K562 (cell line): Measurements from ENCODE around the gene LRFN3. TPM values are rescaled to one million over a fixed set of nuclear protein-coding genes. Genes with fewer than 3 reads are reported as not detected.

Experiments
- BMI1 ChIP-seq: fragments of 150-350 bp; IDR thresholded peaks from 2 replicates; pipeline ENCODE4 v1.6.1; 2014; ENCODE audit warnings: low read length
- CHD4 ChIP-seq: fragments of 200-600 bp; sonication (generic); IDR thresholded peaks from 3 replicates; pipeline ENCODE4 v1.6.1; 2012; ENCODE audit warnings: low read depth, mild to moderate bottlenecking, mixed read lengths, low read length, inconsistent platforms; ENCODE audit not compliant: insufficient read depth, insufficient replicate concordance, poor library complexity, severe bottlenecking
- ELF4 ChIP-seq: fragments of 450-650 bp; formaldehyde crosslinking; IDR thresholded peaks from 2 replicates; pipeline ENCODE4 v1.4.0; 2022; ENCODE audit warnings: missing genetic modification characterization
- FOXA1 ChIP-seq: fragments of 450-650 bp; IDR thresholded peaks from 2 replicates; pipeline ENCODE4 v1.6.1; 2016; ENCODE audit warnings: mild to moderate bottlenecking, borderline replicate concordance
- JUNB ChIP-seq: fragments of 450-650 bp; formaldehyde crosslinking; conservative IDR thresholded peaks from 2 replicates; pipeline ENCODE4 v1.4.0; 2020; ENCODE audit warnings: mild to moderate bottlenecking
- JUND ChIP-seq, 2 experiments: IDR thresholded peaks; 2 replicates in 1 of 2; 3 replicates in 1 of 2; pipeline ENCODE4 v1.6.1; 2011; ENCODE audit warnings: borderline replicate concordance in 2 of 2, low read depth in 2 of 2, low read length in 2 of 2, improper control_type of control experiment in 1 of 2, missing biosample characterization in 1 of 2, missing genetic modification characterization in 1 of 2, missing genetic modification reagents in 1 of 2
- MBD2 ChIP-seq: sonication (generic); IDR thresholded peaks from 2 replicates; pipeline ENCODE4 v1.6.1; 2016; ENCODE audit warnings: low read depth, borderline replicate concordance
- NEUROD1 ChIP-seq: fragments of 150-350 bp; IDR thresholded peaks from 2 replicates; pipeline ENCODE4 v1.6.1; 2014; ENCODE audit warnings: borderline replicate concordance, low read length, low read depth; ENCODE audit not compliant: partially characterized antibody
- NFIX ChIP-seq: fragments of 250-450 bp; sonication (Bioruptor Pico); IDR thresholded peaks from 2 replicates; pipeline ENCODE4 v1.4.0; 2020; ENCODE audit warnings: low read depth, mild to moderate bottlenecking, moderate library complexity
- PYGO2 ChIP-seq: fragments of 450-650 bp; IDR thresholded peaks from 2 replicates; pipeline ENCODE4 v1.6.1; 2016; ENCODE audit warnings: mild to moderate bottlenecking, missing genetic modification characterization, moderate library complexity, missing compliant biosample characterization
- RBM22 ChIP-seq: fragments of 200-400 bp; formaldehyde crosslinking; IDR thresholded peaks from 2 replicates; pipeline ENCODE4 v1.6.1; 2018; ENCODE audit warnings: low read length, low read depth; ENCODE audit not compliant: poor library complexity, severe bottlenecking
- RFX5 ChIP-seq: IDR thresholded peaks from 2 replicates; pipeline ENCODE4 v1.6.1; 2011; ENCODE audit warnings: low read depth, mild to moderate bottlenecking, improper control_type of control experiment, low read length
- SMAD2 ChIP-seq: fragments of 150-350 bp; IDR thresholded peaks from 2 replicates; pipeline ENCODE4 v1.6.1; 2014; ENCODE audit warnings: low read depth, mild to moderate bottlenecking, low read length
- SMAD4 ChIP-seq: fragments of 250-450 bp; sonication (Bioruptor Pico); conservative IDR thresholded peaks from 2 replicates; pipeline ENCODE4 v1.8.0; 2021; ENCODE audit warnings: inconsistent platforms, mild to moderate bottlenecking, moderate library complexity
- STAT5B ChIP-seq: fragments of 250-450 bp; sonication (Bioruptor Pico); IDR thresholded peaks from 2 replicates; pipeline ENCODE4 v1.8.0; 2021; ENCODE audit warnings: mild to moderate bottlenecking, inconsistent platforms
- TAF7 ChIP-seq: fragments of 450-650 bp; IDR thresholded peaks from 2 replicates; pipeline ENCODE4 v1.6.1; 2016; ENCODE audit warnings: missing genetic modification characterization, missing compliant biosample characterization
- U2AF2 ChIP-seq: fragments of 200-400 bp; formaldehyde crosslinking; optimal IDR thresholded peaks from 2 replicates; pipeline ENCODE3; 2017; ENCODE audit warnings: low read depth, mild to moderate bottlenecking, low read length
- ZNF133 ChIP-seq: fragments of 250-450 bp; sonication (Bioruptor Pico); IDR thresholded peaks from 2 replicates; pipeline ENCODE4 v1.4.0; 2020; ENCODE audit warnings: mild to moderate bottlenecking
- ZNF41 ChIP-seq: fragments of 250-450 bp; sonication (Bioruptor Pico); conservative IDR thresholded peaks from 2 replicates; pipeline ENCODE4 v1.4.0; 2020; ENCODE audit warnings: mild to moderate bottlenecking
- ZNF589 ChIP-seq: fragments of 200-800 bp; sonication (Bioruptor generic); IDR thresholded peaks from 2 replicates; pipeline ENCODE4 v1.6.1; 2016; ENCODE audit warnings: low read depth, missing genetic modification characterization, missing compliant biosample characterization
- polyA plus RNA-seq, 8 experiments: library from polyadenylated mRNA; depleted of rRNA in 4 of 8; stranded (reverse) in 5 of 8; unstranded in 3 of 8; fragments of >200 nt; fragmentation: Nextera tagmentation in 2 of 8; fragmentation: Illumina TruSeq in 1 of 8; extraction: Ambion mirVana in 2 of 8; extraction: Trizol in 1 of 8; gene quantifications; 2 replicates each; pipeline versions ENCODE4 v1.2.1 to v1.2.3, GENCODE V29; 2011 to 2014; ENCODE audit warnings: inconsistent platforms in 1 of 8, missing spikeins in 1 of 8
- total RNA-seq, 7 experiments: library from RNA; depleted of rRNA in 6 of 7; stranded (reverse); fragments of >200 nt in 6 of 7; fragmentation: Illumina TruSeq in 2 of 7; extraction: Trizol in 2 of 7; gene quantifications; 2 replicates each; pipeline versions ENCODE4 v1.2.1 to v1.2.3, GENCODE V29; 2011 to 2021; ENCODE audit warnings: low replicate concordance in 1 of 7
- TF ChIP-seq, protein P1 (sequence below), 3 experiments: fragments of 200-800 bp in 1 of 3; fragments of 250-450 bp in 1 of 3; fragments of 450-650 bp in 1 of 3; sonication (Bioruptor Pico) in 1 of 3; sonication (Bioruptor generic) in 1 of 3; formaldehyde crosslinking in 1 of 3; IDR thresholded peaks; 2 replicates each; pipeline versions ENCODE4 v1.6.1 to v1.8.0; 2016 to 2022; ENCODE audit warnings: mild to moderate bottlenecking in 2 of 3, missing genetic modification characterization in 2 of 3, missing compliant biosample characterization in 1 of 3, moderate library complexity in 1 of 3
- TF ChIP-seq, protein P2 (sequence below): IDR thresholded peaks from 3 replicates; pipeline ENCODE4 v1.6.1; 2011; ENCODE audit warnings: borderline replicate concordance, mild to moderate bottlenecking; ENCODE audit not compliant: insufficient read length, insufficient read depth
- TF ChIP-seq, protein P3 (sequence below): fragments of 450-650 bp; IDR thresholded peaks from 2 replicates; pipeline ENCODE4 v1.6.1; 2016

The LRFN3 gene
- total and polyA plus RNA-seq, 9 of the 15 experiments (the other 6 are each of a cell fraction or from before 2014, with no cell fraction given) = 0.03 to 0.12 (median 0.11) TPM; not detected in 6

DNA sequence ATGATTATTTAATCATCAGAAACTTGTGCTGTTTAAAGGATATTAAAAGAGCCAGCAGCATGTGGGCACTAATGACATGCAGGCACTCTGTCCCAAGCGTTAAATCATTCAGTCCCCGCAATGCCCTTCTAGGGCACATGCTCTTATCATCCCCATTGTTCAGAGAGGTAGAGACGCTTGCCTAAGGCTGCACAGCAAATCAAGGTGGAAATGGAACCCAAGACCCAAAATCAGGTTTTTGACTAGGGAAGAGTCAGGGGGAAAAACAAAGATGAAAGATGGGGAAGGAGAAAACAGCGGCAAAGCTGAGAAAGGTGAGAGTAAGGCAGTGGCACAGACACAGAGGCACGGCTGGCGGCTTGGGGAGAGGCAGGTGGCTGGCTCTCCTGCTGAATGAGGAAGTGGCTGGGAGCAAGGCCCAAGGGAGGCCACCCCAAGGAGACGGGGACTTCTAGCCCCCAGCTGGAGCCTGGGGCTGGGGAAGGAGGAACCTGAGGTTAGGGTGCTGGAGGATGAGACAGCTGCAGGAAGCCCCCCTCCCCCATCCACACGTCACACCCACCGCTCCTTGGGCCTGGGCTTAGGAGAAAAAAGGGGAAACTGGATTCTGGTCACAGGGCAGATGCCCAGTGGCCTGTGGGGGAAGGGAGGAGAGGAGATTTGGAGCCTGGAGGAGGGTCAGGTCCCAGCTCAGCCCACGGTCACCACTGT lies 27.0 kb upstream of the LRFN3 start (continued):
- TF ChIP-seq, protein P1, sequence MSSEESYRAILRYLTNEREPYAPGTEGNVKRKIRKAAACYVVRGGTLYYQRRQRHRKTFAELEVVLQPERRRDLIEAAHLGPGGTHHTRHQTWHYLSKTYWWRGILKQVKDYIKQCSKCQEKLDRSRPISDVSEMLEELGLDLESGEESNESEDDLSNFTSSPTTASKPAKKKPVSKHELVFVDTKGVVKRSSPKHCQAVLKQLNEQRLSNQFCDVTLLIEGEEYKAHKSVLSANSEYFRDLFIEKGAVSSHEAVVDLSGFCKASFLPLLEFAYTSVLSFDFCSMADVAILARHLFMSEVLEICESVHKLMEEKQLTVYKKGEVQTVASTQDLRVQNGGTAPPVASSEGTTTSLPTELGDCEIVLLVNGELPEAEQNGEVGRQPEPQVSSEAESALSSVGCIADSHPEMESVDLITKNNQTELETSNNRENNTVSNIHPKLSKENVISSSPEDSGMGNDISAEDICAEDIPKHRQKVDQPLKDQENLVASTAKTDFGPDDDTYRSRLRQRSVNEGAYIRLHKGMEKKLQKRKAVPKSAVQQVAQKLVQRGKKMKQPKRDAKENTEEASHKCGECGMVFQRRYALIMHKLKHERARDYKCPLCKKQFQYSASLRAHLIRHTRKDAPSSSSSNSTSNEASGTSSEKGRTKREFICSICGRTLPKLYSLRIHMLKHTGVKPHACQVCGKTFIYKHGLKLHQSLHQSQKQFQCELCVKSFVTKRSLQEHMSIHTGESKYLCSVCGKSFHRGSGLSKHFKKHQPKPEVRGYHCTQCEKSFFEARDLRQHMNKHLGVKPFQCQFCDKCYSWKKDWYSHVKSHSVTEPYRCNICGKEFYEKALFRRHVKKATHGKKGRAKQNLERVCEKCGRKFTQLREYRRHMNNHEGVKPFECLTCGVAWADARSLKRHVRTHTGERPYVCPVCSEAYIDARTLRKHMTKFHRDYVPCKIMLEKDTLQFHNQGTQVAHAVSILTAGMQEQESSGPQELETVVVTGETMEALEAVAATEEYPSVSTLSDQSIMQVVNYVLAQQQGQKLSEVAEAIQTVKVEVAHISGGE (CRISPR knock-in tag; IDR thresholded peaks at IDR 0.05) = no peak
- TF ChIP-seq U2AF2 (no peak), NFIX (CRISPR knock-in tag) (no peak), BMI1 (no peak), MBD2 (peak; percentile 31; the same call in 1 of the 2 replicates), JUND (IDR thresholded peaks at IDR 0.05; ENCODE audit: borderline replicate concordance, low read depth, low read length) (peak; percentile 40; the same call in 1 of the 2 replicates), JUND (tag; IDR thresholded peaks at IDR 0.05; ENCODE audit: borderline replicate concordance, low read depth, low read length) (no peak), JUNB (CRISPR knock-in tag) (no peak), SMAD2 (no peak), ZNF133 (no peak), NEUROD1 (peak; percentile 45), ELF4 (CRISPR knock-in tag) (no peak), ZNF589 (CRISPR knock-in tag) (no peak), ZNF41 (no peak), PYGO2 (tag) (no peak), TAF7 (tag) (no peak), SMAD4 (CRISPR knock-in tag) (no peak), FOXA1 (no peak), CHD4 (peak; percentile 89), RBM22 (no peak), RFX5 (no peak), STAT5B (CRISPR knock-in tag) (no peak)
- TF ChIP-seq, protein P2, sequence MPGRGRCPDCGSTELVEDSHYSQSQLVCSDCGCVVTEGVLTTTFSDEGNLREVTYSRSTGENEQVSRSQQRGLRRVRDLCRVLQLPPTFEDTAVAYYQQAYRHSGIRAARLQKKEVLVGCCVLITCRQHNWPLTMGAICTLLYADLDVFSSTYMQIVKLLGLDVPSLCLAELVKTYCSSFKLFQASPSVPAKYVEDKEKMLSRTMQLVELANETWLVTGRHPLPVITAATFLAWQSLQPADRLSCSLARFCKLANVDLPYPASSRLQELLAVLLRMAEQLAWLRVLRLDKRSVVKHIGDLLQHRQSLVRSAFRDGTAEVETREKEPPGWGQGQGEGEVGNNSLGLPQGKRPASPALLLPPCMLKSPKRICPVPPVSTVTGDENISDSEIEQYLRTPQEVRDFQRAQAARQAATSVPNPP = no peak
- TF ChIP-seq, protein P3, sequence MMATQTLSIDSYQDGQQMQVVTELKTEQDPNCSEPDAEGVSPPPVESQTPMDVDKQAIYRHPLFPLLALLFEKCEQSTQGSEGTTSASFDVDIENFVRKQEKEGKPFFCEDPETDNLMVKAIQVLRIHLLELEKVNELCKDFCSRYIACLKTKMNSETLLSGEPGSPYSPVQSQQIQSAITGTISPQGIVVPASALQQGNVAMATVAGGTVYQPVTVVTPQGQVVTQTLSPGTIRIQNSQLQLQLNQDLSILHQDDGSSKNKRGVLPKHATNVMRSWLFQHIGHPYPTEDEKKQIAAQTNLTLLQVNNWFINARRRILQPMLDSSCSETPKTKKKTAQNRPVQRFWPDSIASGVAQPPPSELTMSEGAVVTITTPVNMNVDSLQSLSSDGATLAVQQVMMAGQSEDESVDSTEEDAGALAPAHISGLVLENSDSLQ = no peak
